Vagina (tissue), 2 donors: ENCODE results near the gene ITPR3.

Source experiments
- CTCF ChIP-seq, 3 experiments: fragments of 450-650 bp in 2 of 3; fragments of 200-600 bp in 1 of 3; sonication (generic) in 1 of 3; IDR thresholded peaks; one replicate each; pipeline ENCODE4 v1.5.1; 2017 to 2019; ENCODE audit warnings: antibody characterized with exemption in 3 of 3, mild to moderate bottlenecking in 2 of 3, moderate library complexity in 2 of 3
- POLR2A ChIP-seq, 2 donors: fragments of 450-650 bp; IDR thresholded peaks; one replicate each; pipeline ENCODE4 v1.6.1; 2017; ENCODE audit warnings: antibody characterized with exemption in 2 of 2, mild to moderate bottlenecking in 2 of 2, moderate library complexity in 2 of 2
- POLR2AphosphoS5 ChIP-seq, 2 donors: sonication (generic); formaldehyde crosslinking; IDR thresholded peaks; one replicate each; pipeline ENCODE4 v1.9.0; 2017; ENCODE audit warnings: antibody characterized with exemption in 2 of 2, mild to moderate bottlenecking in 2 of 2, low read depth in 1 of 2; ENCODE audit not compliant: insufficient read depth in 1 of 2

DNA sequence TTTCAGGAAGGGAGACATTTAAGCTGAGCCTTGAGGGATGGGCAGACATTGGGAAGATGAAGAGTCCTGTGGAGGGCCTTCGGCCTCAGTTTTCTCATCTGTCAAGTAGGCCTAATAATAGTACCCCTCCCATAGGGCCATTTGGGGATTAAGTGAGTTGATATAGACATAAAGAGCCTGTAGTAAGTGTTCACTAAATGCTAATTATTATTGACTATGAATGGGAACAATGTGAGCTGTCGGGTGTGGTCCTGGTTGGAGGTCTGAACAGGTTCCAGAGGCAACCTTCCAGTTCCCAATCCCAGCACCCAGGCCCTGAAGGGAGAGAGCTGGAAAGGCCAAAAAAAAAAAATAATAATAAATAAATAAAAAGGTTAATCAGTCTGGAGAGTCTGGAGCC, 14.5 kb upstream of the ITPR3 start:
- no peak for TF ChIP-seq CTCF (IDR thresholded peaks at IDR 0.05)
- TF ChIP-seq POLR2A (IDR thresholded peaks at IDR 0.05), result no peak
- TF ChIP-seq POLR2AphosphoS5 (IDR thresholded peaks at IDR 0.05; ENCODE audit: insufficient read depth in 1 of 2, low read depth in 1 of 2), result no peak
